IMR-90 (cell line): ENCODE measurements around the gene EIF2S1.

Experiments
- BHLHE40 ChIP-seq: fragments of 150-350 bp; IDR thresholded peaks from 2 replicates; pipeline ENCODE4 v1.6.1; 2016; ENCODE audit warnings: mild to moderate bottlenecking, low read depth, low read length
- CEBPB ChIP-seq: IDR thresholded peaks from 2 replicates; pipeline ENCODE4 v1.6.1; 2012; ENCODE audit warnings: low read depth, low read length, improper control_type of control experiment
- CHD1 ChIP-seq: IDR thresholded peaks from 2 replicates; pipeline ENCODE4 v1.6.1; 2012; ENCODE audit warnings: low read depth, low read length, improper control_type of control experiment
- MAFK ChIP-seq: IDR thresholded peaks from 2 replicates; pipeline ENCODE4 v1.6.1; 2012; ENCODE audit warnings: low read depth, low read length, improper control_type of control experiment
- MAZ ChIP-seq: IDR thresholded peaks from 2 replicates; pipeline ENCODE4 v1.6.1; 2012; ENCODE audit warnings: low read depth, mild to moderate bottlenecking, low read length, improper control_type of control experiment, moderate library complexity, borderline replicate concordance
- MXI1 ChIP-seq: IDR thresholded peaks from 2 replicates; pipeline ENCODE4 v1.6.1; 2012; ENCODE audit warnings: low read depth, mild to moderate bottlenecking, low read length, moderate library complexity, borderline replicate concordance
- NFE2L2 ChIP-seq: fragments of 150-350 bp; IDR thresholded peaks from 2 replicates; pipeline ENCODE4 v1.6.1; 2016; ENCODE audit warnings: low read depth, mild to moderate bottlenecking, low read length
- POLR2A ChIP-seq: IDR thresholded peaks from 2 replicates; pipeline ENCODE4 v1.6.1; 2012; ENCODE audit warnings: mild to moderate bottlenecking, low read depth, low read length
- RAD21 ChIP-seq: IDR thresholded peaks from 2 replicates; pipeline ENCODE4 v1.6.1; 2012; ENCODE audit warnings: low read length, improper control_type of control experiment
- RFX5 ChIP-seq: IDR thresholded peaks from 2 replicates; pipeline ENCODE4 v1.8.0; 2012; ENCODE audit warnings: low read depth, mild to moderate bottlenecking, low read length, moderate library complexity
- SMC3 ChIP-seq: fragments of 150-350 bp; IDR thresholded peaks from 2 replicates; pipeline ENCODE4 v1.6.1; 2016; ENCODE audit warnings: low read depth, mild to moderate bottlenecking, antibody characterized with exemption, low read length, moderate library complexity
- TF ChIP-seq, protein P1 (sequence below): conservative IDR thresholded peaks from 2 replicates; pipeline ENCODE4 v1.5.1; 2012; ENCODE audit warnings: mild to moderate bottlenecking, low read depth, low read length, improper control_type of control experiment
- TF ChIP-seq, protein P2 (sequence below): fragments of 150-350 bp; IDR thresholded peaks from 2 replicates; pipeline ENCODE4 v1.6.1; 2017; ENCODE audit warnings: mild to moderate bottlenecking, antibody characterized with exemption, low read length, low read depth
- TF ChIP-seq, protein P3 (sequence below): fragments of 150-350 bp; IDR thresholded peaks from 2 replicates; pipeline ENCODE4 v1.6.1; 2016; ENCODE audit warnings: low read depth, mild to moderate bottlenecking, low read length, moderate library complexity, borderline replicate concordance

DNA sequence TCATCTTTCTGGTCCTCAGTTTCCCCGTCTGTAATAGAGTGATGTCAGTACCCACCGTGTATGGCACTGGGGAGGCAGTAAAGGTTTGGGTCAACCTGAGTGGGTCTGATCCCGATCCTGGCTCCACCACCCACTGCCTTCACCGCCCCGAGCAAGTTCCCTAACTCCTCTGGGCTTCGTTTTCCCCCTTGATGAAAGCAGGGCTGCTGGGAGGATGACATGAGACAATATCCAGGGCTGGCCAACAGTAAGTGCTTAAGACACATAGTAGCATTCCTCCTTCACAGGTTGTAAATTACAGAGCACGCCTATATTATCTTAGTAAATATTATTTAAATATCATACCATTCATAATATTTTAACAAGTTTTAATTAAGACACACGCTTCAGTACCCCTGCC lies 51.2 kb downstream of the EIF2S1 start:
- TF ChIP-seq, protein P1, sequence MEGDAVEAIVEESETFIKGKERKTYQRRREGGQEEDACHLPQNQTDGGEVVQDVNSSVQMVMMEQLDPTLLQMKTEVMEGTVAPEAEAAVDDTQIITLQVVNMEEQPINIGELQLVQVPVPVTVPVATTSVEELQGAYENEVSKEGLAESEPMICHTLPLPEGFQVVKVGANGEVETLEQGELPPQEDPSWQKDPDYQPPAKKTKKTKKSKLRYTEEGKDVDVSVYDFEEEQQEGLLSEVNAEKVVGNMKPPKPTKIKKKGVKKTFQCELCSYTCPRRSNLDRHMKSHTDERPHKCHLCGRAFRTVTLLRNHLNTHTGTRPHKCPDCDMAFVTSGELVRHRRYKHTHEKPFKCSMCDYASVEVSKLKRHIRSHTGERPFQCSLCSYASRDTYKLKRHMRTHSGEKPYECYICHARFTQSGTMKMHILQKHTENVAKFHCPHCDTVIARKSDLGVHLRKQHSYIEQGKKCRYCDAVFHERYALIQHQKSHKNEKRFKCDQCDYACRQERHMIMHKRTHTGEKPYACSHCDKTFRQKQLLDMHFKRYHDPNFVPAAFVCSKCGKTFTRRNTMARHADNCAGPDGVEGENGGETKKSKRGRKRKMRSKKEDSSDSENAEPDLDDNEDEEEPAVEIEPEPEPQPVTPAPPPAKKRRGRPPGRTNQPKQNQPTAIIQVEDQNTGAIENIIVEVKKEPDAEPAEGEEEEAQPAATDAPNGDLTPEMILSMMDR: no peak
- TF ChIP-seq CEBPB (no peak), NFE2L2 (no peak), POLR2A (no peak), RFX5 (no peak), MAFK (no peak), CHD1 (no peak), SMC3 (no peak), BHLHE40 (no peak), MXI1 (no peak), RAD21 (no peak), MAZ (no peak)
- TF ChIP-seq, protein P2, sequence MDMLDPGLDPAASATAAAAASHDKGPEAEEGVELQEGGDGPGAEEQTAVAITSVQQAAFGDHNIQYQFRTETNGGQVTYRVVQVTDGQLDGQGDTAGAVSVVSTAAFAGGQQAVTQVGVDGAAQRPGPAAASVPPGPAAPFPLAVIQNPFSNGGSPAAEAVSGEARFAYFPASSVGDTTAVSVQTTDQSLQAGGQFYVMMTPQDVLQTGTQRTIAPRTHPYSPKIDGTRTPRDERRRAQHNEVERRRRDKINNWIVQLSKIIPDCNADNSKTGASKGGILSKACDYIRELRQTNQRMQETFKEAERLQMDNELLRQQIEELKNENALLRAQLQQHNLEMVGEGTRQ: no peak
- TF ChIP-seq, protein P3, sequence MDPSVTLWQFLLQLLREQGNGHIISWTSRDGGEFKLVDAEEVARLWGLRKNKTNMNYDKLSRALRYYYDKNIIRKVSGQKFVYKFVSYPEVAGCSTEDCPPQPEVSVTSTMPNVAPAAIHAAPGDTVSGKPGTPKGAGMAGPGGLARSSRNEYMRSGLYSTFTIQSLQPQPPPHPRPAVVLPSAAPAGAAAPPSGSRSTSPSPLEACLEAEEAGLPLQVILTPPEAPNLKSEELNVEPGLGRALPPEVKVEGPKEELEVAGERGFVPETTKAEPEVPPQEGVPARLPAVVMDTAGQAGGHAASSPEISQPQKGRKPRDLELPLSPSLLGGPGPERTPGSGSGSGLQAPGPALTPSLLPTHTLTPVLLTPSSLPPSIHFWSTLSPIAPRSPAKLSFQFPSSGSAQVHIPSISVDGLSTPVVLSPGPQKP: no peak
